Loucy (cell line): Measurements from ENCODE around the gene RPL29.

ENCODE experiments used
- EZH2phosphoT487 ChIP-seq: fragments of 200-600 bp; IDR thresholded peaks from 2 replicates; pipeline ENCODE4 v1.6.1; 2018; ENCODE audit warnings: antibody characterized with exemption, mild to moderate bottlenecking, moderate library complexity, borderline replicate concordance
- TF ChIP-seq, protein P1 (sequence below): fragments of 200-600 bp; sonication (generic); conservative IDR thresholded peaks from 2 replicates; pipeline ENCODE4 v1.5.1; 2014; ENCODE audit warnings: mild to moderate bottlenecking, antibody characterized with exemption, low read length

DNA sequence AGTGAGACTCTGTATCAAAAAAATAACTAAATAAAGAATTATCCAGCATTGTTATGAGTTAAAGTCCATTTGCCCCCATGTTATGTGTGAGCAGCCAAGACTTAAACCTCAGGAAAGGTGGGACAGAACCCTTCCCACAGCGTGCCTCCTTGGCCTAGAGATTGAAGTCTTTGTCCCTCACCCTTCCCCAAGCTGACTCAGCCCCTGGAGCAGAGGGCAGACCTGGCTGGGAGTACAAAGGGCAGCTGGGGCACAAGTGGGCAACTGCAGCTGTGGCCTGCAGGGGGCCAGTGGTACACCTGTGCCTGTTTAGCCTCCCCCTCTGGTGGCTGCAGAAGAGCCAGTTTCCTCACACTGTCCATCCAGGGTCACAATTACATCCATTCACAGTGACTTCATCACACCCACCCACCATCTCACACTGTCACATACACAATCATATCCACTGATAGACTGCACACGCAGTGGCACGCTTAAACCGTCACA lies 13.3 kb downstream of the RPL29 start:
- TF ChIP-seq, protein P1, sequence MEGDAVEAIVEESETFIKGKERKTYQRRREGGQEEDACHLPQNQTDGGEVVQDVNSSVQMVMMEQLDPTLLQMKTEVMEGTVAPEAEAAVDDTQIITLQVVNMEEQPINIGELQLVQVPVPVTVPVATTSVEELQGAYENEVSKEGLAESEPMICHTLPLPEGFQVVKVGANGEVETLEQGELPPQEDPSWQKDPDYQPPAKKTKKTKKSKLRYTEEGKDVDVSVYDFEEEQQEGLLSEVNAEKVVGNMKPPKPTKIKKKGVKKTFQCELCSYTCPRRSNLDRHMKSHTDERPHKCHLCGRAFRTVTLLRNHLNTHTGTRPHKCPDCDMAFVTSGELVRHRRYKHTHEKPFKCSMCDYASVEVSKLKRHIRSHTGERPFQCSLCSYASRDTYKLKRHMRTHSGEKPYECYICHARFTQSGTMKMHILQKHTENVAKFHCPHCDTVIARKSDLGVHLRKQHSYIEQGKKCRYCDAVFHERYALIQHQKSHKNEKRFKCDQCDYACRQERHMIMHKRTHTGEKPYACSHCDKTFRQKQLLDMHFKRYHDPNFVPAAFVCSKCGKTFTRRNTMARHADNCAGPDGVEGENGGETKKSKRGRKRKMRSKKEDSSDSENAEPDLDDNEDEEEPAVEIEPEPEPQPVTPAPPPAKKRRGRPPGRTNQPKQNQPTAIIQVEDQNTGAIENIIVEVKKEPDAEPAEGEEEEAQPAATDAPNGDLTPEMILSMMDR: peak; percentile 92
- no peak for TF ChIP-seq EZH2phosphoT487
